Smooth muscle cell (in vitro differentiated cells): ENCODE results near the gene PLPP6. TPM values are rescaled to one million over a fixed set of nuclear protein-coding genes. Genes with fewer than 3 reads are reported as not detected.

Experiments used
- DNase-seq: peaks from one replicate; lab custom pipeline; 2025; ENCODE audit not compliant: unreplicated experiment; lab: John Stamatoyannopoulos, UW
- H2AFZ ChIP-seq: fragments of 200-600 bp; sonication (generic); 2 replicates; pipeline ENCODE4 v1.6.0; 2016; ENCODE audit warnings: antibody characterized with exemption, low read depth, mild to moderate bottlenecking
- H3F3A ChIP-seq: fragments of 200-600 bp; sonication (generic); 2 replicates; pipeline ENCODE4 v1.6.0; 2017; ENCODE audit warnings: antibody characterized with exemption, low read depth
- H3K27ac ChIP-seq: fragments of 200-600 bp; sonication (generic); 2 replicates; pipeline ENCODE4 v1.5.1; 2016; ENCODE audit warnings: low read depth, mild to moderate bottlenecking
- H3K27me3 ChIP-seq: fragments of 200-600 bp; sonication (generic); 2 replicates; pipeline ENCODE4 v1.6.1; 2016; ENCODE audit warnings: low read depth, mild to moderate bottlenecking
- H3K36me3 ChIP-seq: fragments of 200-600 bp; sonication (generic); 2 replicates; pipeline ENCODE4 v1.5.1; 2016; ENCODE audit warnings: low read depth
- H3K4me1 ChIP-seq: fragments of 200-600 bp; sonication (generic); 2 replicates; pipeline ENCODE4 v1.5.1; 2016; ENCODE audit warnings: low read depth
- H3K4me2 ChIP-seq: fragments of 200-600 bp; sonication (generic); 2 replicates; pipeline ENCODE4 v1.6.0; 2016; ENCODE audit warnings: mild to moderate bottlenecking
- H3K4me3 ChIP-seq: fragments of 200-600 bp; sonication (generic); 2 replicates; pipeline ENCODE4 v1.5.1; 2016; ENCODE audit warnings: mild to moderate bottlenecking
- H3K79me2 ChIP-seq: fragments of 200-600 bp; sonication (generic); 2 replicates; pipeline ENCODE4 v1.6.0; 2016; ENCODE audit warnings: low read depth, mild to moderate bottlenecking
- H3K9ac ChIP-seq: fragments of 200-600 bp; sonication (generic); 2 replicates; pipeline ENCODE4 v1.6.0; 2016; ENCODE audit warnings: low read depth
- H3K9me3 ChIP-seq: fragments of 200-600 bp; sonication (generic); replicated peaks from 2 replicates; pipeline ENCODE4 v1.5.1; 2016; ENCODE audit warnings: low read depth
- H4K20me1 ChIP-seq: fragments of 200-600 bp; sonication (generic); 2 replicates; pipeline ENCODE4 v1.6.0; 2016; ENCODE audit warnings: low read depth
- WGBS: methylation state at CpG from one replicate; pipeline ENCODE4 v1.1.7; 2016; ENCODE audit warnings: low lambda C conversion rate; 5-methylcytosine and 5-hydroxymethylcytosine counted together
- polyA plus RNA-seq: library from polyadenylated mRNA; unstranded; fragments of >200 nt; fragmentation: Nextera tagmentation; extraction: Ambion mirVana; gene quantifications from 2 replicates; pipeline ENCODE4 v1.2.1, GENCODE V29; 2016
- total RNA-seq: library from RNA; depleted of rRNA; stranded (reverse); fragments of >200 nt; gene quantifications from 2 replicates; pipeline ENCODE4 v1.2.3, GENCODE V29; 2014
- TF ChIP-seq, protein P1 (sequence below): fragments of 200-600 bp; sonication (generic); IDR thresholded peaks from 2 replicates; pipeline ENCODE4 v1.5.1; 2017; ENCODE audit warnings: borderline replicate concordance, mild to moderate bottlenecking, antibody characterized with exemption; ENCODE audit not compliant: insufficient read depth, poor library complexity, severe bottlenecking

PLPP6 gene
- total and polyA plus RNA-seq, 2 experiments from 2014 or later = 2.6 to 6.2 TPM

DNA sequence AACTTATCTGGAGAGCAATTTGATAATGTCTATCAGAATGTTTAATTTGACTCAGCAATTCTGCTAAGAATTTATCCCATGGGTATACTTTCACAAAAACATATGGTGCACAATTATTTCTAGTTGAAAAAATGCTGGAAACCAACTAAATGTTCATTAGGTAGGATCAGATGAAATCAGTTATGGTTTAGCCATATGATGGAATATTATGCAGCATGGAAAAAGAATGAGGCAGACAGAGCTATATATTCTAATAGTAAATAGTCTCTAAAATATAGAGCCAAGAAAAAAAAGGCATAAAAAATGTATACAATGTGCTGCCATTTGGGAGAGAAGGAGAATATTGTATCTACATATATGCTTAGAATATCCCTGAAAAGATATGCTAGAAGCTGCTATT, 7.8 kb downstream of the PLPP6 start:
- Histone ChIP-seq H3K4me3 (no peak overlapping the region), H3K27me3 (peaks cover 6% of the 10 kb centered on the region), H3K9me3 (no peaks in the 10 kb centered on the region), H3K9ac (no peak overlapping the region), H3K36me3 (no peaks in the 10 kb centered on the region), H3K79me2 (no peaks in the 10 kb centered on the region), H4K20me1 (no peaks in the 10 kb centered on the region), H3F3A (peaks cover 7% of the 10 kb centered on the region), H3K4me2 (no peak overlapping the region), H3K4me1 (no peaks in the 10 kb centered on the region), H3K27ac (no peak overlapping the region), H2AFZ (no peak overlapping the region)
- DNase-seq = no peak
- TF ChIP-seq, protein P1, sequence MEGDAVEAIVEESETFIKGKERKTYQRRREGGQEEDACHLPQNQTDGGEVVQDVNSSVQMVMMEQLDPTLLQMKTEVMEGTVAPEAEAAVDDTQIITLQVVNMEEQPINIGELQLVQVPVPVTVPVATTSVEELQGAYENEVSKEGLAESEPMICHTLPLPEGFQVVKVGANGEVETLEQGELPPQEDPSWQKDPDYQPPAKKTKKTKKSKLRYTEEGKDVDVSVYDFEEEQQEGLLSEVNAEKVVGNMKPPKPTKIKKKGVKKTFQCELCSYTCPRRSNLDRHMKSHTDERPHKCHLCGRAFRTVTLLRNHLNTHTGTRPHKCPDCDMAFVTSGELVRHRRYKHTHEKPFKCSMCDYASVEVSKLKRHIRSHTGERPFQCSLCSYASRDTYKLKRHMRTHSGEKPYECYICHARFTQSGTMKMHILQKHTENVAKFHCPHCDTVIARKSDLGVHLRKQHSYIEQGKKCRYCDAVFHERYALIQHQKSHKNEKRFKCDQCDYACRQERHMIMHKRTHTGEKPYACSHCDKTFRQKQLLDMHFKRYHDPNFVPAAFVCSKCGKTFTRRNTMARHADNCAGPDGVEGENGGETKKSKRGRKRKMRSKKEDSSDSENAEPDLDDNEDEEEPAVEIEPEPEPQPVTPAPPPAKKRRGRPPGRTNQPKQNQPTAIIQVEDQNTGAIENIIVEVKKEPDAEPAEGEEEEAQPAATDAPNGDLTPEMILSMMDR = no peak

DNA sequence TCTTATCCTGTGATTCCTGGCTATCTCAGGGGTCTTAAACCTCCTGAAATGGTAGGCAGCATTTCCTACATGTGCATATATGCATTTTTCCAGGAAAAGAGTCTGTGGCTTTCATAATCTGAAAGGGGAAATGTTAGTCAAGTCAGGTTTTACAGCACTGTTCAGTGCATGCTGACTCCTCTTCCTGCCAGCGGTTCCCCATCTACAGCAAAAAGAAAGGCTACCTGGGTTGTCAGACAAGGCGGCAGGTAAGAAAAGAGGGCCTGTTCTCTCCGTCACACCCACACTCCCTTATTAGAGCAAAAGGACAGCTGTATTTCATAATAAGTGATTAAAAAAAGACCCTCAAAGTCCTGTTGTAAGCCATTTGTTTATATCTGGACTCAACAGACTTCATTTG, 8.5 kb downstream of the PLPP6 start:
- Histone ChIP-seq H3F3A (peaks cover 4% of the 10 kb centered on the region), H3K36me3 (no peaks in the 10 kb centered on the region), H3K4me1 (no peaks in the 10 kb centered on the region), H4K20me1 (no peaks in the 10 kb centered on the region), H3K27me3 (peaks cover 6% of the 10 kb centered on the region), H2AFZ (no peak overlapping the region), H3K9ac (no peak overlapping the region), H3K79me2 (no peaks in the 10 kb centered on the region), H3K9me3 (no peaks in the 10 kb centered on the region), H3K4me3 (no peak overlapping the region), H3K4me2 (no peak overlapping the region), H3K27ac (no peak overlapping the region)
- WGBS = 80% methylated on average over 3 of the region's 3 CpGs
- TF ChIP-seq, protein P1 = no peak
- no peak for DNase-seq

GRCh38 chr9:4671737-4672136, 9.6 kb downstream of the PLPP6 start:
- Histone ChIP-seq H3F3A (no peaks in the 10 kb centered on the region), H3K4me1 (no peaks in the 10 kb centered on the region), H2AFZ (no peak overlapping the region), H3K4me3 (no peak overlapping the region), H3K27ac (no peak overlapping the region), H3K36me3 (no peaks in the 10 kb centered on the region), H3K27me3 (peaks cover 6% of the 10 kb centered on the region), H3K9me3 (no peaks in the 10 kb centered on the region), H3K4me2 (no peak overlapping the region), H3K9ac (no peak overlapping the region), H4K20me1 (no peaks in the 10 kb centered on the region), H3K79me2 (no peaks in the 10 kb centered on the region)
- WGBS = 95% methylated on average over 1 of the region's 1 CpG
- DNase-seq = no peak
- TF ChIP-seq, protein P1 = no peak

GRCh38 chr9:4674783-4675182, 12.7 kb downstream of the PLPP6 start:
- Histone ChIP-seq H3K27ac (no peak overlapping the region), H3K79me2 (peaks cover 1% of the 10 kb centered on the region), H2AFZ (no peak overlapping the region), H3K4me2 (no peak overlapping the region), H3K4me3 (no peak overlapping the region), H3K27me3 (no peaks in the 10 kb centered on the region), H3K36me3 (no peaks in the 10 kb centered on the region), H4K20me1 (no peaks in the 10 kb centered on the region), H3K9me3 (no peaks in the 10 kb centered on the region), H3K4me1 (peaks cover 9% of the 10 kb centered on the region), H3K9ac (no peak overlapping the region), H3F3A (peaks cover 3% of the 10 kb centered on the region)
- no peak for DNase-seq
- TF ChIP-seq, protein P1 = no peak
